Measurements from ENCODE around the gene CFD.
"Not testable (repeated sequence)": the region's sequence is repeated elsewhere in the genome, so short reads cannot be mapped to it uniquely, and the experiment has no call there.

The CFD gene

GRCh38 chr19:825897-826644 lies 33.4 kb upstream of the CFD start:
- DNase-seq (ENCODE audit: low read depth) = no peak

- no peak for DNase-seq (ENCODE audit: low read depth)
Observed at GRCh38 chr19:827314-827709, 32.2 kb upstream of the CFD start.

GRCh38 chr19:827710-828321 lies 31.6 kb upstream of the CFD start, which contains the start of gene AZU1:
AZU1 (plus strand) TSS chr19:827837; CDS start chr19:827847, 10 bp downstream.
- no peak for DNase-seq (ENCODE audit: low read depth)

GRCh38 chr19:829129-829758 lies 30.2 kb upstream of the CFD start:
- no peak for DNase-seq (ENCODE audit: low read depth)

- no peak for DNase-seq (ENCODE audit: low read depth)
Observed at GRCh38 chr19:831407-832369, 27.8 kb upstream of the CFD start.

GRCh38 chr19:834216-834615 lies 25.2 kb upstream of the CFD start:
- no peak for DNase-seq (ENCODE audit: low read depth)

- DNase-seq (ENCODE audit: low read depth) = no peak
Observed at GRCh38 chr19:835210-835810, 24.2 kb upstream of the CFD start.

GRCh38 chr19:840519-841206 lies 18.8 kb upstream of the CFD start, which contains the start of gene PRTN3:
PRTN3 (plus strand) TSS chr19:840999; CDS start chr19:841009, 10 bp downstream.
- no peak for DNase-seq (ENCODE audit: low read depth)

GRCh38 chr19:842802-843179 lies 16.7 kb upstream of the CFD start:
- not testable (repeated sequence) for DNase-seq (ENCODE audit: low read depth)

- peak; percentile 16 for DNase-seq (ENCODE audit: low read depth)
Observed at GRCh38 chr19:843180-843835, 16.2 kb upstream of the CFD start.

- DNase-seq (ENCODE audit: low read depth) = no peak
Observed at GRCh38 chr19:843836-844545, 15.5 kb upstream of the CFD start.

GRCh38 chr19:844546-844971 lies 14.9 kb upstream of the CFD start:
- no peak for DNase-seq (ENCODE audit: low read depth)

- no peak for DNase-seq (ENCODE audit: low read depth)
Observed at GRCh38 chr19:845707-846521, 13.6 kb upstream of the CFD start.

GRCh38 chr19:848386-848921 lies 11.0 kb upstream of the CFD start:
- DNase-seq (ENCODE audit: low read depth) = no peak

GRCh38 chr19:849195-849594 lies 10.3 kb upstream of the CFD start:
- DNase-seq (ENCODE audit: low read depth) = not testable (repeated sequence)

- peak; percentile 95 for DNase-seq (ENCODE audit: low read depth)
Observed at GRCh38 chr19:850221-850978, 9.1 kb upstream of the CFD start.

GRCh38 chr19:850979-851335 lies 8.5 kb upstream of the CFD start:
- DNase-seq (ENCODE audit: low read depth) = no peak
